Endothelial cell of hepatic sinusoid (primary cell): Measurements from ENCODE around the gene CTXND1.

Experiments used
- in situ Hi-C: cut with HindIII; loops from 2 replicates; pipeline ENCODE4 v1.10.0; 2017; ENCODE audit warnings: low sequenced_read_pairs

Gene CTXND1

DNA sequence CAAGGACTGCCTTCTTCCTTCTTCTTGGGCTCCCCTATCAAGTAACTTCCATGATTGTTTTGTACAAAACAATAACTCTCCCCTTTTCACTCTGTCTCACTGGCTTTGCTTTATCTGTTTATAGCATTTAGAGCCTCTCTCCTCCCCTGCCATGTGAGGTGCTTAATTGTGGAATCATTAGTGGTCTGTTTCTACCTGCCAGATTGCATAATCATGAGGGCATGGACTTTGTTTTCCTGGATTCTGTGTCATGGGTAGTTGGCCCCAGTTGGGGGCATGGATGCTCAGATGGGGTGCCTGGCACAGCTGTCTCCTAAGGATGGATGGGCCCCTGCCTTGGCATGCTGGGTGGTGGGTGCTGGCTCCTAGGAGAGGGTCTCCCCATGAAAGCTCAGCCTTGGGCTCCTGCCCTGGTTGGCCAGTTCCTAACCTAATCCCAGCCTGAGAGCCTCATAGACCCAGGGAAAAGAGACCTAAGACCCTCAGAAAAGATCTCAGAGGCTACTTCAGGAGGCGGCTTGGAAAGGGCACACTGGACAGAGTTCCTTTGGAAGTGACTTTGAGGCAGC lies 8.0 kb upstream of the CTXND1 start:
- in situ Hi-C loops = no loop called here

DNA sequence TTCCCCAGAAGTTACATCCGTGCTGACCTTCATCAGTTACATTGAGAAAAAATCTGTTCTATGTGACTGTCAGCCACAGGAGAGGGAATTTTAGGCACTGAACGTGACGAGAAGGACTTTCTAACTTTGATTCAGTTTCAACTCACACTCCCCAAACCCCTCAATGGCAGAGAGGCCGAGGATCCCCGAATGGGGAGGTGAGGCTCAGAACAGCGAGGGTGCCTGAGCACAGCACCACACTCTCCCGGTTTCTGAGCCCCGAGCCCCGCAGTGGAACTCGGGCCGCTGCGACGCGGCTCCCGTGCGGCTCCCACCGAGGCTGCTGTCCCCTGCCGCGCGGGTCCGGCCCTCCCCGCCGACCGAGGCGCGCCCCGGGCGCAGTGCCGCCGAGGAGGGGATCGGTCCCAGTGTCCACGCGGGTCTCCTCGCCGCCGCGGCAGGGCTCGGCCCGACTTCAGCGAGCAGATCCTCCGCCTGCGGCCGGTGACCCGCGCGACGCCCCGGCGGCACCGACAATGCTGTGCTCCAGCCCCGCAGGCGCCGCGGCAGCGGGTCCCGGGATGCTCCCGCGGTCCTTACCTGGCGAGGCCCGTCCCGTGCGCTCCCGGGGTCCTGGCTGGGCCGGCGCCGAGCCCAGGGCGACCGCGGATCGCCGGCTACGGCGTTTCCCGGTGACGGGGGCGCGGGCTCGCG lies 439 bp downstream of the CTXND1 start:
- in situ Hi-C loops = no loop called here

DNA sequence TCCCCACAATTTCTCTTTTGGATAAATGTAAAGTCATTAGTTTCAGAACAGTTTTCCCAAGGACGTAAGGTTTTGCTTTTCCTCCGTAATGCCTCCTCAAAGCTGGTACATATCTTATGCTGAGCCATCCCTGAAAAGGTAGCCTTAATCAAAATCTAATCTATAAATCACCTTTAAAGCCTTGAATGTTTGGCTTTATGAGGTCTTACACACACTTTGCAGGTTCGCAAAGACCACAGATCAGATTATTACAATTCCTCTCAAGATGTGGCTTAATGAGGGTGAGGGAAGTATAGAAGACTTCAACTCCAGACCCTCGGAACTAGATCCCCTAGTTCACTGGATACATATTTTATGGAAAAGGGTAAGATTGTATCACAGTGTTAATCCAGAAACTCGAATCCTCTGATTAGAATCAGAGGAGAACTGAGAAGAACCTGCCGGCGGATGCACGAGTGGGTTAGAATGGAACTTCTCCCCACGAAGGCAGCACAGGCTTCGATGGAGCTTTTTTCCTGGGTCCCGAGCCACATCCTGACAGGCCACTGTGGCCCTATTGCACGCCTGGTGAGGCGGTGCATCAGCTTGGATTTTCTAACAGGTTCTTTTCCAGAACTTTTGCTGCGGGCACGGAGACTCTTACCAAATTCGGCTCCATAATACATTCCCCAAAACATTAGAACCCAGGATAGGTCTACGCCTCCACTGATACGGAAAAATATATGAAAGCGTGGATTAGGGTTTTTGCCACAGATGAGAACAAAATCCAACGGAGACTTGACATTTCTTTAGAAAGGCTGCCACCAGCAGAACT lies 1.2 kb downstream of the CTXND1 start:
- in situ Hi-C loops = no loop called here

DNA sequence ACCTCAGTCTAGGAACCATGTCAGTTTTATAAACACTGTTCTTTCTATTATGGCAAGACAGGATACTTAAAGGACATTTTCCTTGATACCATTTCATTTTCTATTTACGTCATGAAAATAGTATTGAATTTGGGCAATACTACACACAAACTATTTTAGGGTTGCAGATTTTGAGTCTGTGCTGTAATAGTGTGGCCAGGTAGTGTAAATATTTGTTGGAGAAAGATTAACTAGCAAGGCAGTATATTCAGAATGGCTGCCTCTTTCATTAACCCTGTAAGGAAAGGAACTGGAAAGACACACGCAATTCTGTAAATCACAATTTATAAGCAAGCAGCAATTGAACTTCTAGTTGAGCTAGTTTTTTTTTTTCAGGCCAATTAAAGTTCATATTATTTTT lies 2.0 kb downstream of the CTXND1 start:
- in situ Hi-C loops = no loop called here

DNA sequence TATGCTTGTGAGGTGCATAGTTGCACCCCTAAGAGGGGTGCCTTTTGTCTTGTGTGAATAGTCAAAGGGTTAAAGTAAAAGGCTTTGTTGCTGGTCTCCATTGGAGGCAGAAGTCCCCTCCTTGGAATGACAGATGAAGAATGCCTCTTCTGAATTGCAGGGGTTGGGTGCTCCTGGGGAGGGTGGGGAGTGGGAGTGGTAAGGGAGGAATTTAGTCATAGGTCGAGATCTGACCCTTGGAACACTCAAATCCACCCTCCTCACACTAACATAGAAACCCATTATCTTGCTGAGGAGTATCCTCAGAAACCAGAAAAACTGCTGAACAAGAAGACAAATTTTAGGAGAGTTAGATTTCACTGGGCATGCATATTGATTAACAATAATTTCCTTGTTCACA lies 4.7 kb downstream of the CTXND1 start:
- in situ Hi-C loops = no loop called here

DNA sequence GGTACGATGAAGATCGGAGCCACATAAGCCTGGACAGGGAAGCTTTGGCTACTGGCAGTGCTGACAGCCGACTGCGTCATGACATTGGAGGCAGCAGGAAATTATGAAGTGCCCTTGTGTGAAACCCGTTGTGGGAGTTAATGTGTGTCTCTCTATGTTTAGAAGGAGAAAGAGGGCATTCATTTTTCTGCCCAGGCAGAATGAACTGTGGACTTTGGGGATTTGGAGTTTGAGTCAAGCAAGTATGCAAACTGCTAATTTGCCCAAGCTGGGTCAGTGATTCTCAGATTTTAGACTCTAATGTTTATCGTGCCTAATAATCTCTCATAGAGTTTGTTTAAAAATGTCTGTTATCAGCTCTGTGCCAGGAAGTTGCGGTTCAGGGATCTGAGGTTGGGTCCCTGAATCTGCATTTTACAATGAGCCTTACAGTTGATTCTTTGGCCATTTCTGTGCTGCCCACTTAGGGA lies 5.6 kb downstream of the CTXND1 start:
- in situ Hi-C loops = no loop called here

DNA sequence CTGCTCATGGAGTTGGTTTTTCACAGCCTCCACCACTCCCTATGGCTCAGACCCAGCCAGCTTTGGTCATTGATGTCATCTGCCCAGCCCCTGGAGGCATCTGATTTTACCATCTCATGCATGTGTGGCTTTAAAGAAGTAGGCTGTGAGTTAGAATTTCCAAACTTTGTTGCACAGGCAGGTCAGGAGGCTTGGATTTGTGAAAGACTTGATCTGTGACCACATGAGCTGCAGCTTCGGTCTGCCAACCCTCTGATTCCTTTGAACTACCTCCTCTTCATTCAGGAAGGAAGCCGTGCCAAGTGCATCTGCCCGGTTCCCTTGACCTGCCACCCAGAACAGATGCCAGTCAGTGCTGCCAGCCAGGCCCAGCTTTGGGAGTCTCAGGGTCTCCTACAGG lies 9.2 kb downstream of the CTXND1 start:
- in situ Hi-C loops = no loop called here

DNA sequence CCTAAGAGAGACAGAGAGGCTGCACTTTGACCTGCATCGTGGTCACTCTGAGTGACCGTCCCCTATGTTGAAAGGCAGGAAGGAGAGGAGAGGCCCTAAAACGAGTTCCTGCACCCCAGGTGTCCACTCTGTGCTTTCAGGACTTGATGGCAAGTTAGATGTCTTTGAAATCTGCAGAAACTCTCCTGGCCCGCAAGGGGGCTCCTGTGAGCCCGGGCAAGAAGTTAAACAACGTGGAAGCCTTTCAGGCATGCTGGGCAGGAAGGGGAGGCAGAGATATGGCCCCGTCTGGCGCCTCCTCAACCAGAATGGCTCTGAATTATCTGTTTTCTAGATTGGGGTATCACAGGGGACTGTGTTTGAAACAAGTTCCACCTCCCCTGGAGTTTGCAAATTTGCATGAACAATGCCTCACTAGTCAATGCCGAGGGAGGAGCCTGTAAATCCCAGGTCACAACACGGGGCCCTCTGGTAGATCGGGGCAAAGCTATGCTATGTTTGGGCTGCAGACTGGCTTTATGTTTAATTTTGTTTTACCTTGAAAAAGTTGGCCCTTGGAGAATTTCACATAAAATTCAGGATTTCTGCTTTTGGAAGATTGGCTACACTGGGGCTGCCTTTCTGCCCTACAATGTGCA lies 9.8 kb downstream of the CTXND1 start:
- in situ Hi-C loops = no loop called here

DNA sequence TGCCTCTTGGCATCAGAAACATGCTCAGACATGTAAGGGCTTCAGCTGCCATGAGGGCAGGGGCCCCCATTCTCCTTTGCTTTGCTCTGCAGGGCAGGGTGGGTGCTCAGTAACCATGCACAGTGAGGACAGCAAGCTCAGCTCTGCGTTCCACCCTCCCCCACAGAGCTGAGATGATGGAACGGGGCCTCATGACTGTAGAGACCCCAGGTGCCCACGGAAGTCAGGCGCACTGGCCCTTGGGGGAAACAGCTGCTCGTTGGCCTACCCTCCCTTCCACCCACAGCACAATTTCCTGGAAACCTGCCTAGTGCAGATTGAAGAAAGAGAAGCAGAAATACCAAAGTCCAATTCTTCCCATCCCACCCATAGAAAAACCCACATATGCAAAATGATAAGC lies 10.5 kb downstream of the CTXND1 start:
- in situ Hi-C loops = no loop called here

DNA sequence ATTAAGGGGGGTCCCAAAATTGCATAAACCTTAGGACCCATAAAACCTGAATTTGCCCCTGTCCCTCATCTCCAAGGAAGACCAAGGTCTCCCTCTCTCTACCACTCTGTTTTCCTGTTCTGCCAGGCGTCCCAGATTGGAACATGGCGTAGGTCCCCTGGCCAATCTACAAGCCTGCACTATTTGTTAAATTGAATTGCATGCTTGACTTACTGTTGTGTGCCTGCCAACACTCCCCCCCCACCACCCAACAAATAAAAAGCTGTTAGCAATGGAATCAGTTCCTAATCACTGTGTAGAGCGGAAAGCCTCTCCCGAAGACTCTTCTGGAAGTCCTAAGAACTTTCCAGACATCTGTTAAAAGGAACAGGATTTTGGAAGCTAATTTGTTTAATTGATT lies 11.7 kb downstream of the CTXND1 start:
- in situ Hi-C loops = no loop called here

DNA sequence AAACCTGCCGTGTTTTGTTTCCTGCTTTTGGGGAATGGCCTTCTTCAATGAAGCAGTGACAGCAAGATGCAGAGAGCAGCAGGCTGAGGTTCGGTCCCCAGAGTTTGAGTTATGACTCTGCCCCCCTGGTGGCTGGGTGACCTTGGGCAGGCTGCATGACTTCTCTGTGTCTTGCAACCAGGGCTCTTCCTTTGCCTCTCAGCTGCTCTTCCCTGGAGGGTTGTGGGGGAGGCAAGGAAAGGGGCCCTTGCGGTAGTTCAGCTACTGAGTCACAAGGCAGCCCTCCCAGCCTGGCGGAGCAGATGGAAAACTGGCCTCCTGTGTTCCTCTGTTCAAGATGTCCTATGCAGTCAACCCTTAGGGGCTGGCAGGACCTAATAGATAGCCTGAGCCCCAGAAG lies 17.1 kb downstream of the CTXND1 start:
- in situ Hi-C loops = no loop called here

DNA sequence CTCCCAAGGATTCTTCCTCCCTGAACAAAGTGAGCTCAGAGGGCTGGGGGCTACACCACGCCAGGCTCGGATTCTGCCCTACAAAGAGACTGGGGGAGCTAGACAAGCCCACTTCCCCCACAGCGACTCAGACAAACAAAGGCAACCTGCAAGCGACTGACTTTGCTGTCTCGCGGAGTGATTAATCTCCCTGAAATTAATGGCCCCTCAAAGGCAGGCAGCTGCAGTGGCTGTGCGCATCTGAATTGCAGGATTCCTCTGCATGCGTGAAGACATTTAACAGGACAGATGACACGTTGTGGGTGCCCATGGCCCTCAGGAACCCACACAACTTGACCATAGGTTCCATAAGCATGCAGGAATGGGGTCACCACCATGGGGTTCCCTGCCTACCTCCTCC lies 18.4 kb downstream of the CTXND1 start:
- in situ Hi-C loops = no loop called here

DNA sequence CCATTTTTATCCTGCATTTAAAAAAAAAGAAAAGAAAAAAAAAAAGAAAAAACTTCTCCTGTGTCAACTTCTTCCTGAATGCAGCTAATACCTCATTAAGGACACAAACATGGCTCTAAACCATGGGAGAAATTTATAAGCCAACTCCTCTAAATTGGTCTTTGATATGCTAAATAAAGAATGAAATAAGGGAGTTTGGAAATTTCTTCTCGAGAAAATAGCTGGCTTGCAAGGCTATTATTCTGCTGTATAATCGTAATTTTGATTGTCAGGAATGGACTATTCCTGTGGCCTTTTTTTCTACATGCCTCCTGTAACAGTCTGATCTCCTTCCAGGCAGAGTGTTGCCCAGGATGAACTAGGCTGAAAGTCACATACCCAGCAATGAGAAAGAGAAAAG lies 20.6 kb downstream of the CTXND1 start:
- in situ Hi-C loops = no loop called here

DNA sequence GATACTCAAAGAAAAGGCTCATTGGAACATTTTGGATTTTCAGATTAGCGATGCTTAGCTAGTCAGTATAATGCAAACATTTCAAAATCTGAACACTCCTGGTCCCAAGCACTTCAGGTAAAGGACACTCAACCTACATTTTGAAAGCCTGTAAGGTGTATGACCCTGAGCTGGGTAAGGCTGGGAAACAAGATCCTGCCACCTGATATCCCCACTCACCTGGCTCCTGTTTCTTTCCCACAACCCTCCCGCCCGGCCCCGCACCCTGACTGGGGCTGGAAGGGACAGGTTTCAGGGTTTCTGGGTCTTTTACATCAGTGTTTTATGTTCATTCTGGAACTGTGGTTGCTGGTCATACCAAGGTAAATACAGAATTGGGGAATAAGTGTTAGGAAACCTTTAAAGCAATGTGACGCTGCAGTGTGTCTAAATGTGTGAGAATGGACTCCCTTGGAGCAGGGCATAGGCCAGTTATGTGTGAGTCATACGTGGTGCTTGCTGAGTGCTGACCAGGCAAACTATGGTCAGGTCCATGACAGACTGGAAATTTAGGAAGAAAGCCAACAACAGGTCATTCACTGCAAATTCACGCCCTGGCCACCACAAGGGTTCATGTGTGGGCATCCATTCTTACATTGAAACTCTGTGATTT lies 22.9 kb downstream of the CTXND1 start:
- in situ Hi-C loops = no loop called here

DNA sequence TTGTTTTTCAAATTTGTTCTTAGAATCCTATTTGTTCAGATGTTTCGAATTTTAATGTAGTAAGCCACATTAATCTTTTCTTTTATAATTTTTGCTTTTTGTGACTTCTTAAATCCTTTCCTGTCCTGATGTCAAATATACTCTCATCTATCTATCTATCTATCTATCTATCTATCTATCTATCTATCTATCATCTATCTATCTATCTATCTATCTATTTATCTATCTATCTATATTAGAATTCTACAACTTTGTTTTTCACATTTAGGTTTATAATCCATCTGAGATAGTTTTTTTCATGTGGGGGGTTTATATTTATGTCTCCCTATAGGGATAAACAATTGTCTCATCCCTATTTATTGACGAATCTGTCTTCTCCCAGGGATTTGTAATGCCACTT lies 32.1 kb downstream of the CTXND1 start:
- in situ Hi-C loops = no loop called here

DNA sequence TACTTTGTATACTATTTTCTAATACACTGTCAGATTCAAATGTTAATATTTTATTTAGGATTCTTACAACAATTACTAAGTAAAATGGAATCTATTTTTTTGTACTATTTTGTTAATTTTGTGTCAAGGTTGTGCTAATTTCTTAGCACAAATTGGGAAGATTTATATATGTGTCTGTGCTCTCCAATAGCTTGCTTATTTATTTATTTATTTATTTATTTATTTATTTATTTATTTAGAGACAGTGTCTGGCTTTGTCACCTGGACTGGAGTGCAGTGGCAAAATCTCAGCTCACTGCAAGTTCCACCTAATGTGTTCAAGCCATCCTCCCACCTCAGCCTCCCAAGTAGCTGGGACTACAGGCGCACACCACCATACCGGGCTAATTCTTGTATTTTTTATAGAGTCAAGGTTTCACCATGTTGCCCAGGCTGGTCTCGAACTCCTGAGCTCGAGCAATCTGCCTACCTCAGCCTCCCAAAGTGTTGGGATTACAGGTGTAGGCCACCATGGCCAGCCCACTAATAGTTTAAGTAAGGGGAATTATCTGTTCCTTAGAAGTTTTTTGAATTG lies 34.6 kb downstream of the CTXND1 start:
- in situ Hi-C loops = no loop called here

DNA sequence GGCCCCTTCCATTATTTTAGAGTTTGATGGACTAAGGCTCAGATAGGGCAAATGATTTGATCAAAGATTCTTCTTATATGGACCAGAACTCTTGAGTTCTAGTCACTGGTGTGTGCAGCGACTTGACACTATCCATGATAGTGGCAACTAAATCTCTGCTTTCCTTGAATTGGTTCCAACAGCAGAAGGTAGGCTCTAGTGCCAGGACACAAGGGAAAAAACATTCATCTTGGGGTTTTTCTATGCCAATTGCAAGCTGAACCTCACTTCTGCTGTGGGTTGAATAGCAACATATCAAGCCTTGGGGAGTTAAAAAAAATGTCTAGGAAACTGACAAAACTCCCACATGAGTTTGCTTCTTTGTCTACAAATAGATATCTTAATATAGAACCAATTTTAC lies 35.1 kb downstream of the CTXND1 start:
- in situ Hi-C loops = no loop called here

DNA sequence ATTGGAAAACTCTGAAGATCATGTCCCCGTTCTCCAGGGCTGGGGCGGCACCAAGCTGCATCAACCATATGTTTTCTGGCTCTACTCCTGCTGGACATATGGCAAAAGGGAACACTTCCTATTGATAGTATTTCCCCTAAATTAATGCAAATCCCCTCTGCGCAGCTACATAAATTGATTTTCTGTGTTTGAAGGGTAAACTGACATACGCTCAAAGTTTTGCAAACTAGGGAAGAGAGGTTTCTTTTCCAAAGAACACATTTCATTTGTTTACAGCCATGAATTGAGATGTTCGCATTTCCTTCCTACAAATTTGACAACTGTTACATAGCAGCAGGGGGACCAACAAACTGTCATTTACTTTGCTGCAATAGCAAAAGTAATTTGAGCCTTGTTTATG lies 35.9 kb downstream of the CTXND1 start:
- in situ Hi-C loops = no loop called here

DNA sequence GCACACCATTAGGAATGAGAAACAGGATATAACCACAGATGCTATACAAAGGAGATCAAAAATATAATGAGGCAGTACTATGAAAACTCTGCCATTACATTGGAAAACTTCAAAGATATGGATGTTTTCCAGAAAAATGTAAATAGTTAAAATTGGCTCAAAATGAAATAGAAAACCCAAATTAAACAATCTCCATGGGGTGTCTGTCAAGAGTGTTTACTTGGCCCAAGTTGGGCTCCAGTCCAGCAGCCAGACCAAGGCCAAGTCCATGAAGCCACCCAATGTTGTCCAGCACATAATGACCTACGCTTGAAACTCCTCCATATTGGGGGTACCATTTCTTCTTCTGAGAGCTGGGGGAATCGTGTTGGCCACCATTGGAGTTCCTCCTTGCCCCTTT lies 37.1 kb downstream of the CTXND1 start:
- in situ Hi-C loops = no loop called here

DNA sequence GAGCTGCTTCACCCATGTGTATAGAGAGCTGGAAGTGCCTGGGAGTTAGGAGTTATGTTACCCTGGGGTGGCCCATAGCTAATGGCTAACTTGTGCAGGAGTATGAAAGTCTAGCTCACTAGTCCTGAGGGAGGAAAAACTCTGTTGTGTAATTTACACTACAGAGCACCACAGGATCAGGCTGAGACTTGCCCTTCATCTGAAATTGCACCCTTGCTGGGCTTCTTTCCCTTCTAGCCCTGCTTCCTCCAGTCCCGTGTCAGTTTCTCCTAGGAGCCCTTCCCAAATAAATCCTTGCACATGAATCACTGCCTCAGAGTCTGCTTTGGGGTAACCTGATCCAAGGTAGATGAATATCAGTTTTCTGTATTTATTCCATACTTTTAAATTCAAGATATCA lies 40.0 kb downstream of the CTXND1 start:
- in situ Hi-C loops = no loop called here
